ENCODE measurements around the gene ZBTB44.
A peak's percentile ranks its signal among the peaks of the same experiment; 100 is the strongest.
"Not testable (repeated sequence)": the region's sequence is repeated elsewhere in the genome, so short reads cannot be mapped to it uniquely, and the experiment has no call there.

ZBTB44 gene

DNA sequence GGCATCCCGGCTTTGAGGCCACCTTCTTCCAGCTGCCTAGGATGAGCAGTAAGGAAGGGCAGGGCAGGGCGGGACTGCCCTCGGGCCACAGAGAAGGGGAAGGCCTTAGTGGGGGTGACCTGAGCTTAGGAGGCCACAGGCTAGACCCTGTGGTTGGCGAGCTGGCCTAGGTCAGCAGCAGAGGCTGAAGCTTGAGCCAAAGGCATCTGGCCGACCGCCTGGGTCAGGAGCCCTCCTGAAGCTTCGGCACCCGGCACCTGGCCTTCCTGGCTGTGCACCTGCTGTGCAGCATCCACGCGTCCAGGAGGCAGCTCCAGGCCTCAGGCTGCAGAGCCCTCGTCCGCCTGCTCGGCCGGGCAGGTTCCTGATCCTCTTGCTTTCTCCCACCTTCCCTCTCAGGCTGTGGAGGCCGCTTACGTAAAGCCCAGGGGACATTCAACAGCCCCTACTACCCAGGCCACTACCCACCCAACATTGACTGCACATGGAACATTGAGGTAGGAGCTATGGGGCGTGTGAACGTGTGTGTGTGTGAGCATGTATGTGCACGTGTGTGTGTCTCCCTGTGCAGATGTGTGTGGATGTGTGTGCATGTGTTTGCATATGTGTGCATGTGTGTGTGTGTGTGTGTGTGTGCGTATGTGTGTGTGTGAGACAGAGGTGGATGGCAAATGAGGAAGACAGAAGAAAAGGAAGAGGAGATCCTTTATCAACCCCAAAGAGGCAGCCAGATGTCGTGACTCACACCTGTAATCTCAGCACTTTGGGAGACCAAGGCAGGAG lies 120.3 kb downstream of the ZBTB44 start:
- DNase-seq: no peak

DNA sequence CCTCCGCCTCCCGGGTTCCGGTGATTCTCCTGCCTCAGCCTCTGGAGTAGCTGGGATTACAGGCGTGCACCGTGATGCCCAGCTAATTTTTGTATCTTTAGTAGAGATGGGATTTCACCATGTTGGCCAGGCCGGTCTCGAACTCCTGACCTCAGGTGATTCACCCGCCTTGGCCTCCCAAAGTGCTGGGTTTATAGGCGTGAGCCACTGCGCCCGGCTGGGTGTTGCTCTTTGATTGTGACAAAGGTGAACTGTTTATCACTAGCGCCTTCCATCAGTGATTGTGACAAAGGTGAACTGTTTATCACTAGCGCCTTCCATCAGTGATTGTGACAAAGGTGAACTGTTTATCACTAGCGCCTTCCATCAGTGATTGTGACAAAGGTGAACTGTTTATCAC lies 121.2 kb downstream of the ZBTB44 start:
- DNase-seq: not testable (repeated sequence)

DNA sequence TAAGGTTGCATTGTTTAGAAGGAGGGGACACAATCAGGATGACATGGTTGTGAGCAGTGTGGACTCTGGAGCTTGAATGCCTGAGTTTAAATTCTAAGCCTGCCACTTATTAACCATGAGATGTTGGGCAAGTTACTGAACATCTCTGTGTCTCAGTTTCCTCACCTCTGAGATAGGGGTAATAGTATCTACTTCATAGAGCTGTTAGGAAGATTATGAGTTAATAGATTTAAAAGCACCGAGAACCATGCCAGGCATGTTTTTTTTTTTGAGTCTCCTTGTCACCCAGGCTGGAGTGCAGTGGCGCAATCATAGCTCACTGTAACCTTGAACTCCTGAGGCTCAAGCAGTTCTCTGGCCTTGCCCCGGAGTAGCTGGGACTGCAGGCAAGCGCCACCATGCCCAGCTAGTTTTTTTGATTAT lies 121.9 kb downstream of the ZBTB44 start:
- no peak for DNase-seq

DNA sequence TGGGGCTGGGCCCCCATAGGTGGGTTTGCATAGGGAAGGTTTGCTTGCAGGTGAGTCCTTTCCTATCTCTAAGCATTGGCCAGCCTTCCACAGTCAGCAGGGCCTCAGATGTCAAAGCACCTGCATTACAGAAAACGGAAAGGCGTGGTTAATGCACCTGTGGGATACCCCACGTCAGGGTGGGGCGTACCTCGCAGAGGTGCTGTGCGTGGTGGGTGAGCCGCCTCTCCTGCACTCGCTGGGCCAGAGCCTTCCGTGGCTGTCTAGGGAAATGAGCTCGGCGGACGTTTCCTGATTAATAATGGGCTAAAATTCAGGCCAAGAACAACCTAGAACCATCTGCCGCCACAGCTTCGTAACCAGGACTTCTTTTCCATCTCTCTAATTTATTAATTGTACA lies 122.8 kb downstream of the ZBTB44 start:
- DNase-seq: no peak

DNA sequence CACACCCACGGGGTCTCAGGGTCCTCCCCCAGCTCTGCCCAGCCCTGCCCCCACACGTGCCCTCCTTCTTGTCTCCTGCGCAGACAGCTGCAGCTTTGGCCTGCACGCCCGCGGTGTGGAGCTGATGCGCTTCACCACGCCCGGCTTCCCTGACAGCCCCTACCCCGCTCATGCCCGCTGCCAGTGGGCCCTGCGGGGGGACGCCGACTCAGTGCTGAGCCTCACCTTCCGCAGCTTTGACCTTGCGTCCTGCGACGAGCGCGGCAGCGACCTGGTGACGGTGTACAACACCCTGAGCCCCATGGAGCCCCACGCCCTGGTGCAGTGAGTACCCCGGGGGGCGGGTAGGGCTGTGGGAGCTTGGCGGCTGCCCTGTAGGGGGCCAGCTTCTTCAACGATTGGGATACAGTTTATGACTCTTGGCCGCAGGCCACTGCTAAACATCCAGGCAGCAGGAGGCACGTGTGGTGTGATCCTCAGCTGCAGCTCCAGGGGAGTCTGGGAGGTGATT lies 124.3 kb downstream of the ZBTB44 start:
- DNase-seq: no peak

DNA sequence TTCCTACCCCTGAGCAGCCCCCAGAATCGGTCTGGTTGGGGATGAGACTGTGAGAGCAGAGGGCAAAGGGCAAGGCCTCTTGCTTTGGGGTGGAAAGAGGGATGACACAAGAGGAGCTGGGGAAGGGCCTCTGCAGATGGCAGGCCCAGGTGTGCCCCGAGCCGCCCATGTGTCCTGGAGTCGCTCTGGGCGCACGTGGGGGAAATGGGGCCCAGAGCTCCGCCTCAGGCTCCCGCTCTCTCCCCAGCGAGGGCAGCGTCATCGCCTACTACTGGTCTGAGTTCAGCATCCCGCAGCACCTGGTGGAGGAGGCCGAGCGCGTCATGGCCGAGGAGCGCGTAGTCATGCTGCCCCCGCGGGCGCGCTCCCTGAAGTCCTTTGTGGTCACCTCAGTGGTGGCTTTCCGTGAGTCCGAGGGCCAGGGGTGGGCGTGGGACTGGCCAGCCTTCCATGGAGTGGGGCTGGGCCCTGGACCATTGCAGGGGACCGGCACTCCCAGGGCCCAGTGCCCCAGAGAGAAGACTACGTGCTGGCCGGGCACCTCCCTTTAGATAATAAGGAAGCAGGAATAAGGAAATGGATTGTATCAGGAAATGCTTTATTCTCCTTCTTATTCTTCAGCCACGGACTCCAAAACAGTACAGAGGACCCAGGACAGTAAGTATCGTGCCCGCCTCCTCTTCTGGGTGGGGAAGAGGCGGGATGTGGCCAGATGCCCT lies 125.1 kb downstream of the ZBTB44 start:
- no peak for DNase-seq

DNA sequence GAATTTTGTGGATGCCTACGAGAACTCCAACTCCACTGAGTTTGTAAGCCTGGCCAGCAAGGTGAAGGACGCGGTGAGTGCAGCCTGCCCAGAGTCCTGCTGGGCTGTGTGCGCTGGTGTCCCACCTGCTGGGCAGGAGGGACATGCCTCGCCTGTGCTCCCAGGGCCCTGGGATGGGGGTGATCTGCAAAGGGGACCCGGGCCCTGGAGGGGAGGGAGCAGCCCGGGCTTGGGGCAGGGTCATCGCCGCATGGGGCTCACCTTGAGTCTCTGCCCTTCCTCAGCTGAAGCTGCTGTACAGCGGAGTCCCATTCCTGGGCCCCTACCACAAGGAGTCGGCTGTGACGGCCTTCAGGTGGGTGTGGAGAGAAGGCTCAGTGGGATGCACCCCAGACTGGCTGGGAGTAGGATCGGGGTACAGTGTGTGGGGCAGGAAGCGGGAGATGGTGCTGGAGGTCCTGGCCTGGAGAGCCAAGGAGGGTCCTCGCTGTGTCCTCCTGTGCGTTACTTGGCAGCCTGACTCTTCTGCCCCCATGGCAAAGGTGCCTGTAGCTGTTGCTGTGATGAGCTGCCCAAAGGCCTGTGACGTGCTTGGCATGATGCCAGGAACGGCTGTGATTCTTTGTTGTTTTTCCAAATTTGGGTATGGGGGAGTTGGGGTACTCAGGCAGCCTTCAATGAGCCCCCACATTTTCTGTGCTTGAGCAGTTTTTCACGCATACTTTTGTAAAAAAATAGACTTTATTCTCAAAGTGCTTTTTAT lies 126.0 kb downstream of the ZBTB44 start:
- no peak for DNase-seq

DNA sequence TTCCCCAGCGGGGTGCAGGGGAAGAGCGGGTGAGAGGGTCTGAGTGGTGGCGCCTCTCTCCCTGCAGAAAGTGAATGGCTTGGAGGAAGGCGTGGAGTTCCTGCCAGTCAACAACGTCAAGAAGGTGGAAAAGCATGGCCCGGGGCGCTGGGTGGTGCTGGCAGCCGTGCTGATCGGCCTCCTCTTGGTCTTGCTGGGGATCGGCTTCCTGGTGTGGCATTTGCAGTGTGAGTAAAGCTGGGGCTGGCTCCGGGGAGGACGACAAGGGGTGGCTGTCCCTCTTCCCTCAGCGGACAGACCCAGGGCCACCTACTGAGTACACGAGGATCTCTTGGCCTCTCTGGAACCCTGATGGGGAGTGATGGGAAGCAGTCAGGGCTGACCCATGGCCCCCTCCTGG lies 126.7 kb downstream of the ZBTB44 start:
- DNase-seq: no peak

DNA sequence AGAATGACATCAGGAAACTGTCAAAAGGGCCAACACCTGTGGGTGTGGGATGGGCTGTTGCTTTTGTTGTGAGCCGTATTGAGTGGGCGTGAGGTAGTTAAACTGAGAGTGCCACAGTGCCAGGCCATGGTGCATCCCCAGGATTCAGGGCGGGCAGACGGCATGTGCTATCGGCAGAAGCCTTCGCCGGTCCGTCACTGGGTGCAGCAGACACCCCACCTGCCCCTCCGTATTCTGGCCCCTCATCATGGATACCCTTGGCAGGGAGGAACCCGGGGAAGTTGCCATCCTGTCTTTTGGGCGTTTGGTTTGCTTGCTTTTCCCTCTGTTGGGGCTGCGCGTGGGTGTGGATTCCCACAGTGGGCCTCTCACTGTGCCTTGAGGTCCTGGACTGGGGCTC lies 127.6 kb downstream of the ZBTB44 start:
- DNase-seq: no peak

DNA sequence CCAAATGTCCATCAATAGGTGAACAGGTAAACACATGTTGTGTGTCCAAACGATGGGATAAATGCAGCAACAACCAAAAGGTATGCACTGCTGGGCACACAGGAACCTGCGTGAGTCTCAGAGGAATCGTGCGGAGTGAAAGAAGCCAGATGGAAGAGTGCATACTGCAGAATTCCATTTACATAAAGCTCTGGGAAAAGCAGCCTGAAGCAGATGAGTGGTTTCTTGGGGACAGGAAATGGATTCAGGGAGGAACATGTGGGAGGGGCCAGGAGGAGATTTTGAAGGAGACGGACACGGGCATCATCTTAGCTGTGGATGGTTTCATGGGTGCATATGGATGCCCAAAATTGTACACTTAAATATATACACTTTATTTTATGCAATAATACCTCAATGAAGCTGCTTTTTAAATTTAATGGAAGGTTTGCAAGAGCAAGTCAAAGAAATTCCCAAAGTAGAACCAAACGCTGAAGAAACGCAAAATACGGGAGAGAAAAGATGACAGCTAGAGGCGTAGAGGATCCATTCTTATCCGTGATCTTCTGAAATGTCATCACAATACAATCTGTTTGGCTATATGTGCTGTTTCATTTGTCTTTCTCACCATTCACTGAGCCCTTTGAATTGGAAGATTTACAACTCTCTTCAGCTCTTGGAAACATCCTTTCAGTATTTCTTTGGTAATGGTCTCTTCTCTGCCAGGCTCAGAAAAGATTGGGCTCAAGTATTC lies 130.7 kb downstream of the ZBTB44 start:
- DNase-seq: no peak

DNA sequence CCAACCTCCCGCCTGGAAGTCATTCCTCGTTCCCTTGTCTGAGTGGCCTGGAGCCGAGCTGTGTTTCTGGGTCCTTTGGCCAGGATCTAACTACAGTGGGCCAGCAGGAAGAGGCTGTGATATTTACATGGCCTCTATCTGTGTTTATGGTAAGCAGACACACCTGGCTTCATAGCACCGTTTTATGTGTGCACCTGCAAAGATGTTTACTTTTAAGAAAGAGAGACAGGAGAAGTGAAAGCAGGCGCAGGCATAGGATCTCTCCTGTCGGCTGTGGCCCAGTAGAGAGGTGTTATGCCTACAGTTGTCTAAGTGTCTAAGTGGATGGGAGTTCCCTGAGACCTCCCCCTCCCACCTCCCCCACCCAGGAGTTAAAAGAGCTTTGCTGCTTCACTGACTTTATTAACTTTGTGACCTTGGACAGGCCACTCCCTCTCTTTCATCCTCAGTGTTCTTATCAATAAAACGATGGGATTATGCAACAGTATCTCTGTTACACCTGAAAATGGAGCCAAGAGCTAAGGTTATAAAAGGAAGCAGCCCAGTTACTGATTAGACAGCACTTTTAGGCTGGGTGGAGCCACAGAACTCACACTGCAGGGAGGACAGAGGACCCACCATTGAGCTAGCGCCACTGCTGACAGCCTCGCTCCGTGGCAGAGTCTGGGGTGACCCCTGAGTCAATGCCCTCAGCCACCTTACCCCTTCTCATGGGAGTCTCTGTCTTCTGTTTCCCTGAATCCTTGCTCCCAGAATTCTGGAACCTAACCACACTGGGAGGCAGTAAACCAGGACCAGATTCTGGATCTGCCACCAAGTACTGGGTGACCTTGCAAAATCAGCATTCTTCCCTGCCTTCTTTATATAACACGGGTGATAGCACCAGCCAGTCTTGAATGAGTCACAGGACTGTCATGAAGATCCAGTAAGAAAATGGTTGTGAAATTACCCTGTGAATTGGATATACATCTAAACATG lies 133.1 kb downstream of the ZBTB44 start:
- DNase-seq: peak; percentile 98

DNA sequence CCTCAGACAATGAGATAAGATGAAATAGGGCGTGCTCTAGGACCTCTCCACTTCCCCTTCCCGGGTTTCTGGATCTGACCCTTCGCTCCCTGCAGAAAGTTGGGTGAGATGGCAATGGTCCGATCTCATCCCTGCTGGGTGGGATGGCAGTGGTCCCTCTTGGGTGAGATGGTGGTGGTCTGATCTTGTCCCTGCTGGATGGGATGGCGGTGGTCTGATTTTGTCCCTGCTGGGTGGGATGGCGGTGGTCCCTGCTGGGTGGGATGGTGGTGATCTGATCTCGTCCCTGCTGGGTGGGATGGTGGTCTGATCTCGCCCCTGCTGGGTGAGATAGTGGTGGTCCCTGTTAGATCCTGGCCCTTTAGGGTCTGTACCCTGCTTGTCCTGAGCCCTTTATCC lies 133.8 kb downstream of the ZBTB44 start:
- no peak for DNase-seq

DNA sequence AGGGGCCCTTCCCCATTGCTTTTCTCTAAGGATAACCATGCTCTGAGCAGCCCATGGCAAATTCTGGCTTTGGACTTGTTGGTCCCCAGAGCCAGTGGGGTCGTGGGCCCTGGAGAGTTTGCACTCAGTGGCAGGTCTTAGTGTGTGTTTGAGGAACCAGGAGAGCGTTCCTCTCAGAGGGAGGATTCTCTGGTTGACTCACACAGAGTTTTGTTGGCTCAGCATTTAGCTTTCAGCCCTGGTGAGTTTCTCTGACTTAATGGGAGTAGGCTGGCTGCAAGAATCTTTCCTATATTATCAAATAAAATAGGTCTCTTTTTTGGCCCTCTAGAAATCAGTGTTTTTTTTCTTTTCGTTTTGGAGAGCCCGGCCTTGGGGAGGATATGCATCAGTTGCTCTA lies 134.2 kb downstream of the ZBTB44 start:
- peak; percentile 73 for DNase-seq

DNA sequence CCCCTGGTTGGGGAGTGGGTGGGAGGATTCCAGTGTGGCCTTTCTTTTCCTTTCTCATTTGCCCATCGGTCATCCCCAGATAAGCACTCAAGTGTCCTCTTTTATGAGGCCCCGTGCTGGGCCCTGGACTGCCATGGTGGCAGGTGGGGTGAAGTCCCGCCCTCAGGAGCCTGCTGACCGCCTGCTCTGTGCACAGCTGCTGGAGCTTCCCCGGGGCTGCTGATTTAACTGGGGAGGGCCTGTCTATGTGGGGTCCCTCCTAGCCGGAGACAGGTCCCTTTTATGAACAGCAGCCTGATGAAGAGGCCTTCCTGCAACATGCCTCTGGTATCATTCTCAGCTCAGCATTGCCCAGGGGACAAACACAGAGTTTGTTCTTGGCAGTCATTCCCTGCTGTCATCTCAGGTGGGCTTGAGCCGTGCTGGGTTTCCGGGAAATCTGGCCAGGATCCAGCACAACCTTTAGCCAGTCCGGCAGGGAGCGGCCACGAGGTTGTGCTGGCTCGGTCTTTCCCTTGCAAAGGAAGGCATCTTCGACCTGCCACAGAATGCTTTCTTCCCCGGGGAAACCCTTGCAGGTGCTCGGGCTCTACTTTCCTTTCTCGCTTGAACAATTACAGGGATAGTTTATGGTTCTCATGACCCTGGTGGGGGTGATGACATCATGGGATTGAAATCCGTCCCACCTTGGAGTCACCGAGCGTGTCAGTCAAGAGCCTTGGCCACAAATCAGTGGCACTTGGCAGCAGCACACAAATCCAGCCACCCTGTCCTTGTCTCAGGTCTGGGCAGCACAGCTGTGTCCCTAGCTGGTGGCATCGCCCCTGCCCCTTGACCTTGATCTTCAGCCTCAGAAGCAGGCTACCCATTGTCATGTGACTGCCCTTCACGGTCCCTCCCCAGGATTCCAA lies 135.1 kb downstream of the ZBTB44 start:
- peak; percentile 92 for DNase-seq

DNA sequence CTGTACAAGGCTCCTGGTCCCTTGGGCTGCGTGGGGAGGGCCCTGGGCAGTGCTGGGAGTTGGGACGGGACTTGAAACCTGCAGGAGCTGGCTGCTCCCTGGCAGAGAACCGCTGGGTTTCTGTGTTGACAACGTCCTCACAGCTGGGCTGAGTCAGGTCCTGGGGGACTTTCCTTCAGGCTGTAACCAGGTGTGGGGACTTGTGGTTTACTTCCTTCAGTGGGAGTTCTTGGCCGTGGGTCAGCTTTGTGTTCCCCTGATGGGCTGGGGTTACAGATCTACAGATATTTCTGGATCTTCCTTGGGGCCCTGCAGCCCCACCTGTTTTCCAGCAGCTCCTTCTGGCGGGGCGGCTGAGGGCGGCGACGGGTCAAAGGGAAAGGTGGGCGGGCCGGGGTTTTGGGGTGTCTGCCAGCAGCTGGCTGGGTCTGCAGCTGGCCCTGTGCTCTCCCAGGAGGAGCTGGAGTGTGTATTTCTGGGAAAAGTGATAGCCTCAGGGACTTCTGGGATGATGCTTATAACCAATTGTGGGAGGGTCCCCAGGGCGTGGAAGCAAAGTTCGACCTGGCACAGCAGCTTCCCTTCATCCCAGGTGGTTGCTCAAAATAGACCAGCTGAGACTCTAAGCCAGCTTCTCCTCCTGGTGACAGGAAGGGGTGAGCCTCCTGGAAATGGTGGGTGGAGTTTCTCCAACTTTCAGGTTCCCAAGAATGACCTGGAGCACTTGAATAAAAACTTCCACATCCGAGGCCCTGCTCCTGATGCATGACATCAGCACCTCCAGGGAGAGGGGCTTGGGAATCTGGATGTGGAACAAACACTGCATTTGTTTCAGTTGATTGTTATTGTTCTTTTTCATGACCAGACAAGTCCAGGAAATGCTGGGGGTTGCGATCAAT lies 136.0 kb downstream of the ZBTB44 start:
- DNase-seq: peak; percentile 92

DNA sequence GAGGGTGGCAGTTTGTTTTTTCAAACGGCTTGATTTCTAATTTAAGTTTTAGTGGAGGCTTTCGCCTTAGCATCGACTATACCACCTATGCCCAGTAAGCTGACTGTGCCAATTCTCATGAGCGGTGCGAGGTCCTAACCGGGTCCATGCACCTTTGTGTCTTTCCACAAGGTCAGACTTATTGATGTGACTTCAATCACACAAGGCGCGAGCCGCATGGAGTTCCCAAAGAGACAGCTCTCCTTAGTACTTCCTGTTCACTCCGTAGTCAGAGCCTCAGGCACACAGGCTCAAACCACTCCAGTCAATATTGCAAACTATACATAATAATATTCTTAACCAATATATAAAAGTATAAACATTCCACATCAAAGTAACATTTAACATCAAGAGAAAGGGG lies 136.9 kb downstream of the ZBTB44 start:
- no peak for DNase-seq
